MCF 10A (cell line): Measurements from ENCODE around the gene LHFPL3. TPM values are rescaled to one million over a fixed set of nuclear protein-coding genes. Genes with fewer than 3 reads are reported as not detected.

Experiments
- BruUV-seq: library from RNA; stranded (reverse); fragments of 400-500 nt; replicated peaks from 2 replicates; lab custom pipeline; 2021; lab: Mats Ljungman, UMichigan
- CTCF ChIA-PET: fragments of 300-600 bp; sonication (Branson Sonifier 250); formaldehyde crosslinking; extraction: SDS; loops from one replicate; lab custom pipeline; 2021; ENCODE audit warnings: antibody characterized with exemption, inconsistent platforms; lab: Yijun Ruan, JAX
- POLR2A ChIA-PET: fragments of 300-600, 350-650 bp; sonication (Branson Sonifier 250); formaldehyde crosslinking; extraction: SDS; loops from one replicate; lab custom pipeline; 2020; ENCODE audit warnings: antibody characterized with exemption, inconsistent platforms; lab: Yijun Ruan, JAX
- DNase-seq: peaks from one replicate; pipeline ENCODE4 v3.0.0-alpha.2; 2018; ENCODE audit not compliant: unreplicated experiment
- H3K27ac Mint-ChIP-seq: one replicate; pipeline ENCODE4 v1.8.0; 2022; ENCODE audit warnings: mild to moderate bottlenecking, low read depth, mixed read lengths; ENCODE audit not compliant: unreplicated experiment
- H3K27me3 Mint-ChIP-seq: one replicate; pipeline ENCODE4 v1.8.0; 2022; ENCODE audit warnings: mixed read lengths; ENCODE audit not compliant: insufficient read depth, unreplicated experiment
- H3K36me3 Mint-ChIP-seq: one replicate; pipeline ENCODE4 v1.8.0; 2022; ENCODE audit warnings: mild to moderate bottlenecking, moderate library complexity, mixed read lengths; ENCODE audit not compliant: insufficient read depth, unreplicated experiment
- H3K4me1 Mint-ChIP-seq: one replicate; pipeline ENCODE4 v1.8.0; 2022; ENCODE audit warnings: mixed read lengths; ENCODE audit not compliant: insufficient read depth, unreplicated experiment
- H3K4me3 Mint-ChIP-seq: one replicate; pipeline ENCODE4 v1.8.0; 2022; ENCODE audit warnings: mild to moderate bottlenecking, moderate library complexity, mixed read lengths; ENCODE audit not compliant: unreplicated experiment
- H3K9me3 Mint-ChIP-seq: one replicate; pipeline ENCODE4 v1.8.0; 2022; ENCODE audit warnings: mixed read lengths; ENCODE audit not compliant: unreplicated experiment
- intact Hi-C: fragments of 100-400 bp; cut with micrococcal nuclease; formaldehyde crosslinking; loops from 2 replicates; pipeline ENCODE4 v1.14.1; 2022
- total RNA-seq: library from RNA; stranded (reverse); gene quantifications from 2 replicates; pipeline ENCODE4 v1.2.3, GENCODE V29; 2022
- TF ChIP-seq, protein P1 (sequence below): fragments of 200-600 bp; IDR thresholded peaks from one replicate; pipeline ENCODE4 v1.8.0; 2022; ENCODE audit warnings: antibody characterized with exemption, mild to moderate bottlenecking; ENCODE audit not compliant: unreplicated experiment

The LHFPL3 gene
- total RNA-seq, 1 experiment from 2014 or later, result not detected

DNA sequence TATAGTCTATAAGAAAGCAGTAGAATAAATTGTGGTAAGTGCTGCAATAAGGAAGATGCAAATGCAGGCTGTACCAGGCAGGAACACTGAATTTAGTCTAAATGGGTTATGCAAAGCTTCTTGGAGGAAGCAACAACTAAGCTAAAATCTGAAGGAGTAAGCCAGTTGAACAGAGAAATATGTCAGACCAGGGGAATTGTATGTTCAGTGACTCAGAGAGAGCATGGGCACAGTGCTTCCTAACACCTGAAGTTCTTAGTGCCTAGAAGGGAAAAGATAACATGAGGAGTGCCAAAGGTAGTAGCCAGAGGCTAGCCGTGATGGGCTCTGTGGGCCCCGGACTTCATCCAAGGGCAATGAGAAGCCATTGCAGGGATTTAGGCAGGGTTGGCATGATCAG lies 481.5 kb downstream of the LHFPL3 start:
- DNase-seq, result no peak
- H3K27me3 Mint-ChIP-seq, result peaks cover 57% of the 10 kb centered on the region
- no peak overlapping the region for H3K27ac Mint-ChIP-seq
- peaks cover 8% of the 10 kb centered on the region for H3K9me3 Mint-ChIP-seq
- no TSS peak for BruUV-seq
- no peaks in the 10 kb centered on the region for H3K4me1 Mint-ChIP-seq
- TF ChIP-seq, protein P1, sequence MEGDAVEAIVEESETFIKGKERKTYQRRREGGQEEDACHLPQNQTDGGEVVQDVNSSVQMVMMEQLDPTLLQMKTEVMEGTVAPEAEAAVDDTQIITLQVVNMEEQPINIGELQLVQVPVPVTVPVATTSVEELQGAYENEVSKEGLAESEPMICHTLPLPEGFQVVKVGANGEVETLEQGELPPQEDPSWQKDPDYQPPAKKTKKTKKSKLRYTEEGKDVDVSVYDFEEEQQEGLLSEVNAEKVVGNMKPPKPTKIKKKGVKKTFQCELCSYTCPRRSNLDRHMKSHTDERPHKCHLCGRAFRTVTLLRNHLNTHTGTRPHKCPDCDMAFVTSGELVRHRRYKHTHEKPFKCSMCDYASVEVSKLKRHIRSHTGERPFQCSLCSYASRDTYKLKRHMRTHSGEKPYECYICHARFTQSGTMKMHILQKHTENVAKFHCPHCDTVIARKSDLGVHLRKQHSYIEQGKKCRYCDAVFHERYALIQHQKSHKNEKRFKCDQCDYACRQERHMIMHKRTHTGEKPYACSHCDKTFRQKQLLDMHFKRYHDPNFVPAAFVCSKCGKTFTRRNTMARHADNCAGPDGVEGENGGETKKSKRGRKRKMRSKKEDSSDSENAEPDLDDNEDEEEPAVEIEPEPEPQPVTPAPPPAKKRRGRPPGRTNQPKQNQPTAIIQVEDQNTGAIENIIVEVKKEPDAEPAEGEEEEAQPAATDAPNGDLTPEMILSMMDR, result no peak
- POLR2A ChIA-PET, result no interaction called here
- intact Hi-C loops, result no loop called here
- H3K36me3 Mint-ChIP-seq, result no peaks in the 10 kb centered on the region
- CTCF ChIA-PET, result interaction anchor here (0.5 to 1.8 kb wide), 2 partner anchors 11 to 27 kb away, joined by 3 to 4 read pairs; no protein-coding TSS in a partner anchor
- no peak overlapping the region for H3K4me3 Mint-ChIP-seq

DNA sequence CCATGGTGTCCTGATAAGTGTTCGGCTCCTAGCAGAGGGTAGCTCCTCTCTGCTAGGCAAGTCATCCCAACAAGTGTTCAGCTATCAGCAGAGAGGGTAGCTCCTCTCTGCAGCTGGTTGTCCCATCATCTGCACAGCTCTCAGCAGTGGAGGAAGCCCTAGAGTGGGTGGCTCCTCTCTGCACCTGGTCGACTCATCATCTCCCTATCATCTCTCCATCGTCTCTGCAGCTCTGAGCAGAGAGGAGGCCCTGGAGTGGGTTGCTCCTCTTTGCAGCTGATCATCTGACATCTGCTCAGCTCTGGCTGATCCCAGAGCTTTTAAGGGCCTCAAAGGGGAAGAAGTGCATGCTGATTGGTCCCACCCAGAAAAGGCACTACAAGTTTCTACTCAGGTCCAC lies 485.7 kb downstream of the LHFPL3 start:
- no peaks in the 10 kb centered on the region for H3K36me3 Mint-ChIP-seq
- H3K4me1 Mint-ChIP-seq, result no peaks in the 10 kb centered on the region
- peaks cover 56% of the 10 kb centered on the region for H3K27me3 Mint-ChIP-seq
- ChIA-PET CTCF (no interaction called here), POLR2A (no interaction called here)
- no peaks in the 10 kb centered on the region for H3K9me3 Mint-ChIP-seq
- no TSS peak for BruUV-seq
- no peak overlapping the region for H3K27ac Mint-ChIP-seq
- no peak for DNase-seq
- H3K4me3 Mint-ChIP-seq, result no peak overlapping the region
- TF ChIP-seq, protein P1, result no peak
- intact Hi-C loops, result no loop called here

DNA sequence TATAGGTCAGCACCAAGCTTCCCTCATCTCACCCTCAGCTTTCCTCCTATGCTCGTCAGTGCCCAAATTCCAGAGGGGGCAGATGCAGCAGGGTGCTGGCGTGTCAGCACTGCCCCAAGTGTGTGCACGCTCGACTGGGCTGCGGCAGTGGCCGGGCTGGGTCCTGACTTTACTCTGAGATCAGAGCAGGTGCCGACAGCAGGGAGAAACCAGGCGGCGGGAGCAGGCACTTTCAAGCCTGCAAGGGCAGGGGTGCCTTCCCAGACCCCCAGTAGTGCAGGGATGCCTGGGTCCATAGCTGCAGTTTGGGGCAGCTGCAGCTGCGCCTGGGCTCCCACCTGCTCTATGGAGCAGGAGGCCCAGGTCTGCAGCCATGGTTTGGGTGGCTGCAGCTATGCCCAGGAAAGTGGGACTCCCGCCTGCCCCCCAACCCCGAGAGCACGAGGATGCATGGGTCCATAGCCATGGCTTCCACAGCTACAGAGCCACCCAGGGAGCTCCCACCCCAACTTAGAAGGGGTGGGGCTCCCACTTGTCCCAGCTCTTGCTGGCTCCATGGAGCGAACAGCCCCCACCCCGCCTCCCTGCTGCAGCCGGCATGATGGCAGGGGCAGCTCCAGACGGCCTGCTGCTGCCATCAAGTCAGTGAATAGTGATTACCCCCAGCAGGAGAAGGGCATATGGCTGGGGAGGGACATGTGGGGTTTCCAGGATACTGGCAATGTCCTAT lies 486.4 kb downstream of the LHFPL3 start:
- no TSS peak for BruUV-seq
- H3K27ac Mint-ChIP-seq, result no peak overlapping the region
- ChIA-PET POLR2A (no interaction called here), CTCF (no interaction called here)
- TF ChIP-seq, protein P1, result no peak
- H3K27me3 Mint-ChIP-seq, result peaks cover 56% of the 10 kb centered on the region
- no peaks in the 10 kb centered on the region for H3K4me1 Mint-ChIP-seq
- DNase-seq, result no peak
- no peak overlapping the region for H3K4me3 Mint-ChIP-seq
- no peaks in the 10 kb centered on the region for H3K36me3 Mint-ChIP-seq
- H3K9me3 Mint-ChIP-seq, result no peaks in the 10 kb centered on the region
- intact Hi-C loops, result no loop called here

DNA sequence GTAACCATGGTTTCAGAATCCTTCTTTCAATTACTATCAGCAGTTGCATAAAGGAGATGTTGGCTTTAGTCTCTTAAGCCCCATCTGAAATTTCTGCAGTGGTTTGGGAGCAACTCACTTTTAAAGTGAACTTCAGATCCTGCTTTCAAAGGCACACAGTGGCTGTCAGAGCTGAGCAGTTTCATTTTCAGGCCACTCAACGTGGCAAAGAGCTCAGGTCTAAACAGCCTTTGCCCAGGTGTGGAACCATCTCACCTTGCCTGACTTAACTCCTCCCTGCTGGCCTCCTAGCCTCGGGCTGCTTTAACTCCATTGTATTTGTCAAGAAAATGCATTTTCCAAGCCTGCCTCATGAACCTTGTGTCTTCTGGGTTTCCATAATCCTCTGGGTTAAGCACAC lies 488.1 kb downstream of the LHFPL3 start:
- ChIA-PET POLR2A (no interaction called here), CTCF (no interaction called here)
- no peaks in the 10 kb centered on the region for H3K4me1 Mint-ChIP-seq
- intact Hi-C loops, result no loop called here
- BruUV-seq, result no TSS peak
- peaks cover 50% of the 10 kb centered on the region for H3K27me3 Mint-ChIP-seq
- H3K4me3 Mint-ChIP-seq, result no peak overlapping the region
- no peak for DNase-seq
- H3K27ac Mint-ChIP-seq, result no peak overlapping the region
- H3K36me3 Mint-ChIP-seq, result no peaks in the 10 kb centered on the region
- TF ChIP-seq, protein P1, result no peak
- H3K9me3 Mint-ChIP-seq, result no peaks in the 10 kb centered on the region
